Testis (tissue), 3 donors: ENCODE results near the gene MCRIP1. TPM values are rescaled to one million over a fixed set of nuclear protein-coding genes. Genes with fewer than 3 reads are reported as not detected.

Experiments
- DNase-seq: peaks from one replicate; pipeline ENCODE4 v3.0.0-alpha.2; 2019
- H3K27ac ChIP-seq, 2 donors: fragments of 200-600 bp; sonication (generic); one replicate each; pipeline ENCODE4 v1.5.1; 2019
- H3K27me3 ChIP-seq: fragments of 200-600 bp; sonication (generic); one replicate; pipeline ENCODE4 v1.5.1; 2019
- H3K36me3 ChIP-seq: fragments of 200-600 bp; sonication (generic); one replicate; pipeline ENCODE4 v1.5.1; 2017; ENCODE audit warnings: low read depth; ENCODE audit errors: missing control alignments
- H3K4me1 ChIP-seq: fragments of 200-600 bp; sonication (generic); one replicate; pipeline ENCODE4 v1.5.1; 2019
- H3K4me3 ChIP-seq, 2 donors: fragments of 200-600 bp; sonication (generic); one replicate each; pipeline ENCODE4 v1.5.1; 2017 to 2019
- H3K9me3 ChIP-seq: fragments of 200-600 bp; sonication (generic); one replicate; pipeline ENCODE4 v1.5.1; 2017
- POLR2A ChIP-seq: fragments of 450-650 bp; IDR thresholded peaks from one replicate; pipeline ENCODE4 v1.6.1; 2017; ENCODE audit warnings: antibody characterized with exemption, mild to moderate bottlenecking, moderate library complexity
- WGBS, 2 donors: methylation state at CpG; one replicate each; pipeline ENCODE4 v1.1.5; 2018; 5-methylcytosine and 5-hydroxymethylcytosine counted together
- intact Hi-C: fragments of 100-400 bp; cut with DNase I; formaldehyde crosslinking; loops from one replicate; pipeline ENCODE4 v1.15.1; 2023; ENCODE audit warnings: low total_unique reads
- polyA plus RNA-seq: library from polyadenylated mRNA; stranded (reverse); fragments of 350-450 nt; fragmentation: Illumina TruSeq; extraction: RNeasy Lipid Tissue Mini Kit (QIAGEN cat#74804); gene quantifications from one replicate; pipeline ENCODE4 v1.2.3, GENCODE V29; 2014; ENCODE audit warnings: low read depth, low replicate concordance; ENCODE audit not compliant: insufficient read depth
- total RNA-seq, 2 donors: library from RNA; depleted of rRNA; stranded (reverse); fragments of >200 nt; gene quantifications; one replicate each; pipeline ENCODE4 v1.2.3, GENCODE V29; 2016
- TF ChIP-seq, protein P1 (sequence below), 3 experiments: fragments of 450-650 bp in 2 of 3; fragments of 200-600 bp in 1 of 3; sonication (generic) in 1 of 3; IDR thresholded peaks; one replicate each; pipeline ENCODE4 v1.5.1; 2016 to 2019; ENCODE audit warnings: antibody characterized with exemption in 3 of 3, mild to moderate bottlenecking in 2 of 3, moderate library complexity in 1 of 3

The MCRIP1 gene
- total and polyA plus RNA-seq, 3 donors from 2014 or later: 160 to 206 (median 181) TPM

DNA sequence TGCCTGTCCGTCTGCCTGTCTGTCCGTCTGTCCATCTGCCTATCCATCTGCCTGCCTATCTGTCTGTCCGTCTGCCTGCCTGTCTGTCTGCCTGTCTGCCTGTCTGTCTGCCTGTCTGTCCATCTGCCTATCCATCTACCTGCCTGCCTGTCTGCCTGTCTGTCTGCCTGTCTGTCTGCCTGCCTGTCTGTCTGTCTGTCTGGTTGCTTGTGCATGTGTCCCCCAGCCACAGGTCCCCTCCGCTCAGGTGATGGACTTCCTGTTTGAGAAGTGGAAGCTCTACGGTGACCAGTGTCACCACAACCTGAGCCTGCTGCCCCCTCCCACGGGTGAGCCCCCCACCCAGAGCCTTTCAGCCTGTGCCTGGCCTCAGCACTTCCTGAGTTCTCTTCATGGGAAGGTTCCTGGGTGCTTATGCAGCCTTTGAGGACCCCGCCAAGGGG is 23.5 kb downstream of the MCRIP1 start:
- Histone ChIP-seq H3K36me3 (no peaks in the 10 kb centered on the region), H3K9me3 (no peaks in the 10 kb centered on the region), H3K27me3 (no peaks in the 10 kb centered on the region), H3K4me3 (no peak overlapping the region), H3K4me1 (no peaks in the 10 kb centered on the region), H3K27ac (no peak overlapping the region)
- no peak for TF ChIP-seq POLR2A
- TF ChIP-seq, protein P1, sequence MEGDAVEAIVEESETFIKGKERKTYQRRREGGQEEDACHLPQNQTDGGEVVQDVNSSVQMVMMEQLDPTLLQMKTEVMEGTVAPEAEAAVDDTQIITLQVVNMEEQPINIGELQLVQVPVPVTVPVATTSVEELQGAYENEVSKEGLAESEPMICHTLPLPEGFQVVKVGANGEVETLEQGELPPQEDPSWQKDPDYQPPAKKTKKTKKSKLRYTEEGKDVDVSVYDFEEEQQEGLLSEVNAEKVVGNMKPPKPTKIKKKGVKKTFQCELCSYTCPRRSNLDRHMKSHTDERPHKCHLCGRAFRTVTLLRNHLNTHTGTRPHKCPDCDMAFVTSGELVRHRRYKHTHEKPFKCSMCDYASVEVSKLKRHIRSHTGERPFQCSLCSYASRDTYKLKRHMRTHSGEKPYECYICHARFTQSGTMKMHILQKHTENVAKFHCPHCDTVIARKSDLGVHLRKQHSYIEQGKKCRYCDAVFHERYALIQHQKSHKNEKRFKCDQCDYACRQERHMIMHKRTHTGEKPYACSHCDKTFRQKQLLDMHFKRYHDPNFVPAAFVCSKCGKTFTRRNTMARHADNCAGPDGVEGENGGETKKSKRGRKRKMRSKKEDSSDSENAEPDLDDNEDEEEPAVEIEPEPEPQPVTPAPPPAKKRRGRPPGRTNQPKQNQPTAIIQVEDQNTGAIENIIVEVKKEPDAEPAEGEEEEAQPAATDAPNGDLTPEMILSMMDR (IDR thresholded peaks at IDR 0.05): no peak
- 73 to 78% methylated on average over 6 of the region's 7 CpGs for WGBS, 2 donors
- DNase-seq: no peak
- intact Hi-C loops: no loop called here

DNA sequence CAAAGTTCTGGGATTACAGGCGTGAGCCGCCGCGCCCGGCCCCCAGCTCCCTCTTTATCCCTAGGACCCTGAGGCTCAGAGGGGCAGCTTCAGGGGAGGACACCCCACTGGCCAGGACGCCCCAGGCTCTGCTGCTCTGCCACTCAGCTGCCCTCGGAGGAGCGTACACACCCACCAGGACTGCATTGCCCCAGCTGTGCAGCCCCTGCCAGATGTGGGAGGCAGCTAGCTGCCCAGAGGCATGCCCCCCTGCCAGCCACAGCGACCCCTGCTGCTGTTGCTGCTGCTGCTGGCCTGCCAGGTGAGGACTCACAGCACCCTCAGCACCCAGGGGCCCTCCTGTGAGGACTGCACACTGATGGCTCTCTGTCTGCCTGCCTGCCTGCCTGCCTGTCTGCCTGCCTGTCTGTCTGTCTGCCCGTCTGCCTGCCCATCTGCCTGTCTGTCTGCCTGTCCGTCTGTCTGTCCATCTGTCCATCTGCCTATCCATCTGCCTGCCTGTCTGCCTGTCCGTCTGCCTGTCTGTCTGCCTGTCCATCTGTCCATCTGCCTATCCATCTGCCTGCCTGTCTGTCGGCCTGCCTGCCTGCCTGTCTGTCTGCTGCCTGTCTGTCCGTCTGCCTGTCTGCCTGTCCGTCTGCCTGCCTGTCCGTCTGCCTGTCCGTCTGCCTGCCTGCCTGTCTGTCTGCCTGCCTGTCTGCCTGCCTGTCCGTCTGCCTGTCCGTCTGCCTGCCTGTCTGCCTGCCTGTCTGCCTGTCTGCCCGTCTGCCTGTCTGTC is 24.1 kb downstream of the MCRIP1 start:
- DNase-seq: no peak
- TF ChIP-seq POLR2A: no peak
- TF ChIP-seq, protein P1 (IDR thresholded peaks at IDR 0.05): no peak
- H3K27ac ChIP-seq: no peak overlapping the region
- H3K36me3 ChIP-seq: no peaks in the 10 kb centered on the region
- H3K27me3 ChIP-seq: no peaks in the 10 kb centered on the region
- whole genome bisulfite sequencing, 2 donors: 78 to 80% methylated on average over 15 to 20 of the region's 20 CpGs
- H3K4me1 ChIP-seq: no peaks in the 10 kb centered on the region
- H3K4me3 ChIP-seq: no peak overlapping the region
- H3K9me3 ChIP-seq: no peaks in the 10 kb centered on the region
- intact Hi-C loops: no loop called here

DNA sequence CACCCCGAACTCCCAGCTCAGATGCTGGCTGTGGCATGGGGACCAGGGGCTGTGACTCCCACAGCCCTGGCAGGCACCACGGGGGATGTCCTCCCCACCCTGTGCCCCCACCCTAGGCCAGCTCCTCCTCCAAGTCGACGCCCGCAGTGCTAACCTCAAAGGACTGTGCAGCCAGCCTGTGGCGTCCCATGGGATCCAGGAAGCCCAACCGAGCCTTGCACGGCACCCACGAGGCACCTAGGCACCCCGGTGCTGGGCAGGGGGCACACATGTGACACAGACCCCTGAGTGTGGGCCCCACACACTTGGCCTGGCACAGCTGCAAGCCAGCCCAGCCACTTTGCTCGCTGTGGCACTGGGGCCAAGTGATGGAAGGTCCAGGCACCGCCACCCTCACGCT is 25.3 kb downstream of the MCRIP1 start:
- intact Hi-C loops: no loop called here
- no peak overlapping the region for H3K27ac ChIP-seq
- WGBS, 2 donors: 74 to 82% methylated on average over 8 to 12 of the region's 13 CpGs
- DNase-seq: no peak
- no peak overlapping the region for H3K4me3 ChIP-seq
- no peaks in the 10 kb centered on the region for H3K4me1 ChIP-seq
- H3K9me3 ChIP-seq: no peaks in the 10 kb centered on the region
- no peaks in the 10 kb centered on the region for H3K36me3 ChIP-seq
- no peaks in the 10 kb centered on the region for H3K27me3 ChIP-seq
- TF ChIP-seq, protein P1 (IDR thresholded peaks at IDR 0.05): no peak
- TF ChIP-seq POLR2A: no peak

DNA sequence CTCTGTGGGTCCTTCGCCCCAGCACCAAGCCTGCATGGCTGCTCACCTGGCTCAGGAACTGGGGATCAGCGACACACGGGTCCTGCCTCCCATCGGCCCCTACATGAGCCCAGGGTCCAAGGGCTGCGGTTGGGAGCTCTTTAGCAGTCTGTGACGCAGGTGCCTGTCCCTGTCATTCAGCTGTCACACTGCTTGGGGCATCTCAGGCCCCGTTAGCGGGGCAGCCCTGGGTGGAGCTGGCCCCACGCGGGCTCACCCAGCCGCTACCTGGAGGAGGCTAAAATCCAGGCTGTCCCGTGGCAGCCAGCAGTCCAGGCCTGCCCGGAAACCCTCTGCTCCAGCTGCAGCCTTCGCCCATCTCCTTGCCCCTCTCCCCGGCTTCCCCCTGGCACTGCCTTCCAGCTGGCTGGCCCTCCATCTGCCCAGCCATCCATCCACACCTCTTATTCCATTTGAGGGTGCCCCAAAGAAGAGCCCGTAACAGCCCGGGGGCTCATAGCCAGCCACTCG is 25.8 kb downstream of the MCRIP1 start:
- intact Hi-C loops: no loop called here

More for the DNA sequence above, 25.8 kb downstream of the MCRIP1 start:
- H3K27ac ChIP-seq: no peak overlapping the region
- DNase-seq: no peak
- no peak overlapping the region for H3K4me3 ChIP-seq
- H3K27me3 ChIP-seq: no peaks in the 10 kb centered on the region
- H3K36me3 ChIP-seq: no peaks in the 10 kb centered on the region
- H3K9me3 ChIP-seq: no peaks in the 10 kb centered on the region
- no peaks in the 10 kb centered on the region for H3K4me1 ChIP-seq
- TF ChIP-seq, protein P1 (IDR thresholded peaks at IDR 0.05): no peak
- no peak for TF ChIP-seq POLR2A
- 61 to 64% methylated on average over 8 to 16 of the region's 18 CpGs for WGBS, 2 donors
